GM08714 (cell line): Measurements from ENCODE around the gene CDHR5.

ENCODE experiments used
- H3K4me3 ChIP-seq: fragments of 200-500 bp; sonication (Bioruptor generic); 2 replicates; pipeline ENCODE4 v1.5.1; 2014; ENCODE audit warnings: mild to moderate bottlenecking, low read length, inconsistent platforms
- ZNF274 ChIP-seq: IDR thresholded peaks from 2 replicates; pipeline ENCODE4 v1.6.1; 2012; ENCODE audit warnings: mild to moderate bottlenecking, low read depth, low read length

The CDHR5 gene

DNA sequence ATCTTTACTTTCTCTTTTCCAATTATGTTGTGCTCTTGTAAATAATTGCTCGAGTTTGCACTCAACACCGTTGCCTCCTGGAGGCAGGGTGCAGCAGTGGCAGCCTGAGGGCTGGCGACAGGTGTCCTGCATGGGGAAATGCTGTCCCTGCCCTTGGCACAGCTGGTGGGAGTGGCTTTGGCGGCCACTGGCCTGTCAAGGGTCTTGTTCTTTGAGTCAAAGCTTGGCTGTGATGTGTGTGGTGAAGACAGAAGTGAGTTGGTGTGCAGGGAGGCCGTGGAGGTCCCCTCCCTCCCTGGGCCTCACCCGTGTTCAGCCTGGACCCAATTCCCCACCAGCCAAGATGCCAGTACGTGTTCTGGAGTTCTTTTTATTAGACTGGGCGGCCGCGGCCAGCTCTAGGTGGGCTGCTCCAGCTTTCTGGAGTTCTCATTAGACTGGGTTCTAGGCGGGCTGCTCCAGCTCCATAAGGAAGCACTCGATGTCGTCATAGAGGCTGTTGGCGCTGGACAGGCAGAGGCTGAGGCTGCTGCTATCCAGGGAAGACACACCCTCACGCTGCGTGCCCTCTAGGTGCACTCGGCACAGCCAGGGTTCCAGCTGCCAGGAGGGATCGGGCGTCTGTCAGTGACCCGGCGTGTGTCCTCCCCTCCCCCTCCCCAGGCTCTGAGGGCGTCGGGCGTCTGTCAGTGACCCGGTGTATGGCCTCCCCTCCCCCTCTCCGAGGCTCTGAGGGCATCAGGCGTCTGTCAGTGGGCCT is 12.4 kb downstream of the CDHR5 start:
- no peak for TF ChIP-seq ZNF274
- H3K4me3 ChIP-seq = no peak overlapping the region

DNA sequence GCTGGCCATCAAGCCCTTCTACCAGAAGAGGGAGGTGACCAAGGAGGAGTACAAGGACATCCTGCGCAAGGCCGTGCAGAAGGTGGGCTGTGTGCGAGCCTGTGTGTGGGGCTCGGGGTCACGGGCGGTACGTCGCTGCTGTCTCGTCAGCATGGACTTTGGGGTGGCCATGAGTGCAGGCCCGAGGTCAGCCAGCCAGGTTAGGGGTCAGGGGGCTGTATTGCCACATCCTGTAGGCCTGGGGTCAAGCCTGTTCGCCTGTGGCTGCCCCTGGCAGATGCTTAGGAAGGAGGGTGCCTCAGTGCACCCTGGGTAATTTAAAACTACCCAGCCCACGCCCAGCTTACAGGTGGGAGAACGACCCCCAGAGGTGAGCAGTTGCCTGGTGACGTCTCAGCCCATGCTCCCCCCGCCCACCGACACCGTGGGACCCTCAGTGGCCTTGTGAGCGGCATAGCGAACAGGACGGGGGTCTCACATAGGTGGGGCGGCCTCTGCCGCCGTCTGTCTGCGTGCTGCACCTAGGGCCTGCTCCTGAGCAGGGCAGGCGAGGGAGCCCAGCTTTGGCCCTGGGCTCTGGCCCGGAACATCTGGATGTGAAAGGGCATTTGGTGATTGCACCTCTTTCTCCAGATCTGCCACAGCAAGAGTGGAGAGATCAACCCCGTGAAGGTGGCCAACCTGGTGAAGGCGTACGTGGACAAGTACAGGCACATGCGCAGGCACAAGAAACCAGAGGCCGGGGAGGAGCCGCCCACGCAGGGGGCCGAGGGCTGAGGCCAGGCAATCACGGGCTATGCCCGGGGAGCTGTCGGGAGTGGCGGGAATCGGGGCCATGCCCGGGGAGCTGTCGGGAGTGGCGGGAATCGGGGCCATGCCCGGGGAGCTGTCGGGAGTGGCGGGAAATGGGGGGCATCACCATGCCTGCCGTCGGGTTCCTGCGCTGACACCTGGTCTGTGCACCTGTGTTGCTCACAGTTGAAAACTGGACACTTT is 13.5 kb downstream of the CDHR5 start:
- no peak overlapping the region for H3K4me3 ChIP-seq
- TF ChIP-seq ZNF274 = no peak

DNA sequence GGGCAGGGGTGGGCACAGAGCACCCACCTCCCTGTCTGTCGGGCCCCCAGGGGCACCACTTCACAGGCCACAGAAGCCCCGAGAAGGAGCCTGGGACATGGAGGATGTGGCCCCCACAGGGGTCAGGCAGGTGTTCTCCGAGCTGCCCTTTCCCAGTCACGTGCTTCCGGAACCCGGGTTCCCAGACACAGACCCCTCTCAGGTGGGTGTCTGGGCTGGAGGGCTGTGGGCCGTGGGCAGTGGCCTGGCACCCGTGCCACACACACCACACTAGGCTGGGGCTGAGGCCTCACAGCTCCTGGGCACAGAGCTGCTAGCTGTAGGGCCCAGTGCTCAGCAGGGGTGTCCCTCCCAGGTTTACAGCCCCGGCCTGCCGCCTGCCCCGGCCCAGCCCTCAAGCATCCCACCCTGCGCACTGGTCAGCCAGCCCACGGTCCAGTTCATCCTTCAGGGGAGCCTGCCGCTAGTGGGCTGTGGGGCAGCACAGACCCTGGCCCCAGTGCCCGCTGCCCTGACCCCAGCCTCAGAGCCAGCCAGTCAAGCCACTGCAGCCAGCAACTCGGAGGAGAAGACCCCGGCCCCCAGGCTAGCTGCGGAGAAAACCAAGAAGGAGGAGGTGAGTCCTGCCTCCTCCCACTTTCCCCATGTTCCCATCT is 14.5 kb downstream of the CDHR5 start:
- TF ChIP-seq ZNF274 = no peak
- H3K4me3 ChIP-seq = no peak overlapping the region

DNA sequence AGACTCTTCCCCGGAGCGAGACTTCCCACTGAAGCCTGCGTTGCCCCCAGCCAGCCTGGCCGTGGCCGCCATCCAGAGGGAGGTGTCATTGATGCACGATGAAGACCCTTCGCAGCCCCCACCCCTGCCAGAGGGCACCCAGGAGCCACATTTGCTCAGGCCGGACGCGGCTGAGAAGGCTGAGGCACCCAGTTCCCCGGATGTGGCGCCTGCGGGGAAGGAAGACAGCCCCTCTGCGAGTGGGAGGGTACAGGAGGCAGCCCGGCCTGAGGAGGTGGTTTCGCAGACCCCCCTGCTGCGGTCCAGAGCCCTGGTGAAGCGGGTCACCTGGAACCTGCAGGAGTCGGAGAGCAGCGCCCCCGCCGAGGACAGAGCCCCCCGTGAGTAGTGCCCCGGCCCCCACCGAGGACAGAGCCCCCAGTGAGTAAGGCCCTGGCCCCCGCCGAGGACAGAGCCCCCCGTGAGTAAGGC is 15.4 kb downstream of the CDHR5 start:
- TF ChIP-seq ZNF274 = no peak
- H3K4me3 ChIP-seq = no peak overlapping the region

DNA sequence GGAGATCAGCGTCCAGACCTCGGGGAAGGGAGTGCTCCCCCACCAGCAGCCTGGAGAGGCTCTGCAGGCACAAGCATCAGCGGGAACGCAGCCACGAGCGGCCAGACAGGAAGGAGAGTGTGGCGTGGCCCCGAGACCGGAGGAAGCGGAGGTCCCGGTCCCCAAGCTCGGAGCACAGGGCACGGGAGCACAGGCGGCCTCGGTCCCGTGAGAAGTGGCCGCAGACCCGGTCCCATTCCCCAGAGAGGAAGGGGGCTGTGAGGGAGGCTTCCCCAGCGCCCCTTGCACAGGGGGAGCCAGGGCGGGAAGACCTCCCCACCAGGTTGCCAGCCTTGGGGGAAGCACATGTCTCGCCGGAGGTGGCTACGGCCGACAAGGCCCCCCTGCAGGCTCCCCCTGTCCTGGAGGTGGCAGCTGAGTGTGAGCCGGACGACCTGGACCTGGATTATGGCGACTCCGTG is 15.9 kb downstream of the CDHR5 start:
- TF ChIP-seq ZNF274 = no peak
- H3K4me3 ChIP-seq = no peak overlapping the region

DNA sequence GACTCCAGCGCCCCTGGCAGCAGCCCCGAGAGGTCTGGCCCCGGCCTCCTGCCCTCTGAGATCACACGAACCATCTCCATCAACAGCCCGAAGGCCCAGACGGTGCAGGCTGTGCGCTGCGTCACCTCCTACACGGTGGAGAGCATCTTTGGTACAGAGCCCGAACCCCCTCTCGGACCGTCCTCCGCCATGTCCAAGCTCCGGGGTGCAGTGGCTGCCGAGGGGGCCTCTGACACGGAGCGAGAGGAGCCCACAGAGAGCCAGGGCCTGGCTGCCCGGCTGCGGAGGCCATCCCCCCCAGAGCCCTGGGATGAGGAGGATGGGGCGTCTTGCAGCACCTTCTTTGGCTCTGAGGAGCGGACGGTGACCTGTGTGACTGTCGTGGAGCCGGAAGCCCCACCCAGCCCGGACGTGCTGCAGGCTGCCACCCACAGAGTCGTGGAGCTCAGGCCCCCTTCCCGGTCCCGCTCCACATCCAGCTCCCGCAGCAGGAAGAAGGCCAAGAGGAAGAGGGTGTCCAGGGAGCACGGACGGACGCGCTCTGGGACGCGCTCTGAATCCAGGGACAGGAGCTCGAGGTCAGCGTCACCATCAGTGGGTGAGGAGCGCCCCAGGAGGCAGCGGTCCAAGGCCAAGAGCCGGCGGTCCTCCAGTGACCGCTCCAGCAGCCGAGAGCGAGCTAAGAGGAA is 16.6 kb downstream of the CDHR5 start:
- H3K4me3 ChIP-seq = no peak overlapping the region
- no peak for TF ChIP-seq ZNF274

DNA sequence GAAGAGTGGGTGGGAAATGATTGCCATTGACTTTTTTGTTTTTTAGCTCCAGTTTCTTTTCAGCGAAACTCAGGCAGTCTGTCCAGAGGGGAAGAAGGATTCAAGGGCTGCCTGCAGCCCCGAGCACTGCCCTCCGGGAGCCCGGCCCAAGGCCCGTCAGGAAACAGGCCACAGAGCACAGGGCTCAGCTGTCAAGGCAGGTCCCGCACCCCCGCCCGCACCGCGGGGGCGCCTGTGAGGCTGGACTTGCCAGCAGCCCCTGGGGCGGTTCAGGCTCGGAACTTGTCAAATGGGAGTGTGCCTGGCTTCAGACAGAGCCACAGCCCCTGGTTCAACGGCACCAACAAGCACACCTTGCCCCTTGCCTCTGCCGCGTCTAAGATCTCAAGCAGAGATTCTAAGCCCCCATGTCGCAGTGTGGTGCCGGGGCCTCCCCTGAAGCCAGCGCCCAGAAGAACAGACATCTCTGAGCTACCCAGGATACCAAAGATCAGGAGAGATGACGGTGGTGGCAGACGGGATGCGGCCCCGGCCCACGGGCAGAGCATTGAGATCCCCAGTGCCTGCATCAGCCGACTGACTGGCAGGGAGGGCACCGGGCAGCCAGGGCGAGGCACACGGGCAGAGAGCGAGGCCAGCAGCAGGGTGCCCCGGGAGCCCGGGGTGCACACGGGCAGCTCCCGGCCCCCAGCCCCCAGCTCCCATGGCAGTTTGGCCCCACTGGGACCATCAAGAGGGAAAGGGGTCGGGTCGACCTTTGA is 17.6 kb downstream of the CDHR5 start:
- H3K4me3 ChIP-seq = no peak overlapping the region
- no peak for TF ChIP-seq ZNF274

DNA sequence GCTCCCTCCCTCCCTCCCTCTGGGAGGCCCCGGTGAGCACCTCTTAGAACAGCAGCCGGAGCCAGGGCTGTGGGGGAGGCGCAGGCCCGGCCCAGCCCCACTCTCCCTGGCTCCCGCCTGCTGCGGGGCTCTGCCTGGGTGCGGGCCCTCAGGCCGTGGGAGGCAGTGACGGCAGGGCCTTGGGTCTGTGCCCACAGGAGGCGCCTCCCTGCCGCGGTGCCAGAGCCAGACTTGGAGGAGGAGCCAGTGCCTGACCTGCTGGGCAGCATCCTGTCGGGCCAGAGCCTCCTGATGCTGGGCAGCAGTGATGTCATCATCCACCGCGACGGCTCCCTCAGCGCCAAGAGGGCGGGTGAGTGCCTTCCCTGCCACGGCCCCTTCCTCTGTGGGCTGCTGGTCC is 18.5 kb downstream of the CDHR5 start:
- H3K4me3 ChIP-seq = no peak overlapping the region
- TF ChIP-seq ZNF274 = no peak

DNA sequence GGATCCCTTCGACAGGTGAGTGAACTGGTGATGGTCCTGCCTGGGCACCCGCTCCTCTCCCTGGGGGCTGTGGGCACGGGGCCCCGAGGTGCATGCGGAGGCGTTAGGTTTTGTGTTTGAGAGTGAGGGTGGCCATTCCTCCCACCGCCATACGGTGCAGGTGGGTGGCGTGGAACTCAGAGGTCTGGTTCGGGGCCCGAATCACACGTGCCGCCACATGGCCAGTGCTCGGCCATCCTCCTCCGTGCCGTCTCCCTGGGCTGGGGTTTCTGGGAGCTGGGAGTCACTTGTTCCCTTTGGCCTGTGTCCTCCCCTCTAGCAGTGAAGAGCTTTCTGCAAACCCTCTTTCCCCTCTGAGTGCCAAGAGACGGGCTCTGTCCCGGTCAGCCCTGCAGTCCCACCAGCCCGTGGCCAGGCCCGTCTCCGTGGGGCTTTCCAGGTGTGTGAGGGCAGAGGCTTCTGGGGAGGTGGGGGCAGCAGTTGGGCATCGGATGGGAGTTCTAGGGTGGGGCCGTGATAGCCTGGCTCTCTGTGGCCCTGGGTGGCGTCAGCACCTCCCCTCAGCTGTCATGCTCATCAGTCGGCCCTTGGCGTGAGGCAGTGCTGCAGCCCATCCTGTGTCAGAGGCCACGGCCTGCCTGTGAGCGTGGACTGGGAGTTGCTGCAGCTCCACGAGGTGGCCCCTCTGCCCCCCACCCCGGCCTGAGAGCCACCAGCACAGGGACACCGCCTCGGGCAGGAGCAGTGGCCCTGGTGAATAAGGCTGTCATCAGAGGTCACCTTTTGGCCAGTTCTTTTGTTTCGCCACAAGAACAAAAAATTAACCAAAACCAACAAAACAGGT is 19.2 kb downstream of the CDHR5 start:
- no peak overlapping the region for H3K4me3 ChIP-seq
- TF ChIP-seq ZNF274 = no peak

DNA sequence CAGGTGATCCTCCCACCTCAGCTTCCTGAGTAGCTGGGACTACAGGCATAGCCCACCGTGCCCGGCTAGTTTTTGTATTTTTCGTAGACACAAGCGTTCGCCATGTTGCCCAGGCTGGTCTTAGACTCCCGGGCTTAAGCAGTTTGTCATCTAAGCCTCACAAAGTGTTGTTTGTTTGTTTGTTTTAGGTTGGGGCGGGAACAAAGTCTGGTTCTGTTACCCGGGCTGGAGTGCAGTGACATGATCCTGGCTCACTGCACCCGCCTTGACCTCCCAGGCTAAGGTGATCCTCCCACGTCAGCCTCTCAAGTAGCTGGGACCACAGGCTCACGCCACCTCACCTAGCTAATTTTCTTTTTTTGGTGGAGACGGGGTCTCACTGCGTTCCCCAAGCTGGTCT is 21.6 kb downstream of the CDHR5 start:
- no peak for TF ChIP-seq ZNF274

DNA sequence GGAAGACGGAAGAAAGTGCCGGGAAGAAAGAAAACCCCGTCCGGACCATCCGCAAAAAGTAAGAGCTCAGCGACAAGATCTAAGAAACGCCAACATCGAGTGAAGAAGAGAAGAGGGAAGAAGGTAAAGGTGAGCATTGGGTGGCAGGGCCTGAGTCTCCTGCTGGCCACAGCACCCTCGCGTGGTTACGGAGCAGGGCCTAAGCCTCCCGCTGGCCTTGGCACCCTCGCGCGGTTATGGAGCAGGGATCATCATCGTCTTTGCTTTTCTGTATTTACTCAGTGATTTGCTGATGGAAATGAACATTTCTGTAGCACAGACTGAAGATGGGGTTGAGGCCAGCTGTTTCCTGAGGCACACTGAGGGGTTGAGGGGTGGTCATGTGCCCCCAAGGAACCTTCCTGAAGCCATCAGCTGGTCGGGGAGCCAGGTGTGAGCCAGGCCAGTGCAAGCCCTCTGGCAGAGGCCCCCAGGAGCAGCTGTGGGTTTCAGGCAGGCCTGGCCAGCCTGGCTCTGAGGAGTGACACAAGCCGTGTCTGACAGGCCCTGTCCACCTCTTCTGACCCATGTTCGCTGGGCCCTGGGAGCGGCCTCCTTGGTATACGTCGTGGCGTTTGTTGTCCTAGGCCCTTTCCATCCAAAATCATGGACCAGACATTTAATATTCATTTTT is 23.0 kb downstream of the CDHR5 start:
- no peak overlapping the region for H3K4me3 ChIP-seq
- TF ChIP-seq ZNF274 = no peak

More for the DNA sequence above, 21.6 kb downstream of the CDHR5 start:
- H3K4me3 ChIP-seq = no peak overlapping the region
